Smooth muscle cell (in vitro differentiated cells): ENCODE results near the gene DAB2IP. TPM values are rescaled to one million over a fixed set of nuclear protein-coding genes. Genes with fewer than 3 reads are reported as not detected.
"Not testable (repeated sequence)": the region's sequence is repeated elsewhere in the genome, so short reads cannot be mapped to it uniquely, and the experiment has no call there.

Experiments
- DNase-seq: peaks from one replicate; lab custom pipeline; 2025; ENCODE audit not compliant: unreplicated experiment; lab: John Stamatoyannopoulos, UW
- H2AFZ ChIP-seq: fragments of 200-600 bp; sonication (generic); 2 replicates; pipeline ENCODE4 v1.6.0; 2016; ENCODE audit warnings: antibody characterized with exemption, low read depth, mild to moderate bottlenecking
- H3F3A ChIP-seq: fragments of 200-600 bp; sonication (generic); 2 replicates; pipeline ENCODE4 v1.6.0; 2017; ENCODE audit warnings: antibody characterized with exemption, low read depth
- H3K27ac ChIP-seq: fragments of 200-600 bp; sonication (generic); 2 replicates; pipeline ENCODE4 v1.5.1; 2016; ENCODE audit warnings: low read depth, mild to moderate bottlenecking
- H3K27me3 ChIP-seq: fragments of 200-600 bp; sonication (generic); 2 replicates; pipeline ENCODE4 v1.6.1; 2016; ENCODE audit warnings: low read depth, mild to moderate bottlenecking
- H3K36me3 ChIP-seq: fragments of 200-600 bp; sonication (generic); 2 replicates; pipeline ENCODE4 v1.5.1; 2016; ENCODE audit warnings: low read depth
- H3K4me1 ChIP-seq: fragments of 200-600 bp; sonication (generic); 2 replicates; pipeline ENCODE4 v1.5.1; 2016; ENCODE audit warnings: low read depth
- H3K4me2 ChIP-seq: fragments of 200-600 bp; sonication (generic); 2 replicates; pipeline ENCODE4 v1.6.0; 2016; ENCODE audit warnings: mild to moderate bottlenecking
- H3K4me3 ChIP-seq: fragments of 200-600 bp; sonication (generic); 2 replicates; pipeline ENCODE4 v1.5.1; 2016; ENCODE audit warnings: mild to moderate bottlenecking
- H3K79me2 ChIP-seq: fragments of 200-600 bp; sonication (generic); 2 replicates; pipeline ENCODE4 v1.6.0; 2016; ENCODE audit warnings: low read depth, mild to moderate bottlenecking
- H3K9ac ChIP-seq: fragments of 200-600 bp; sonication (generic); 2 replicates; pipeline ENCODE4 v1.6.0; 2016; ENCODE audit warnings: low read depth
- H3K9me3 ChIP-seq: fragments of 200-600 bp; sonication (generic); replicated peaks from 2 replicates; pipeline ENCODE4 v1.5.1; 2016; ENCODE audit warnings: low read depth
- H4K20me1 ChIP-seq: fragments of 200-600 bp; sonication (generic); 2 replicates; pipeline ENCODE4 v1.6.0; 2016; ENCODE audit warnings: low read depth
- WGBS: methylation state at CpG from one replicate; pipeline ENCODE4 v1.1.7; 2016; ENCODE audit warnings: low lambda C conversion rate; 5-methylcytosine and 5-hydroxymethylcytosine counted together
- polyA plus RNA-seq: library from polyadenylated mRNA; unstranded; fragments of >200 nt; fragmentation: Nextera tagmentation; extraction: Ambion mirVana; gene quantifications from 2 replicates; pipeline ENCODE4 v1.2.1, GENCODE V29; 2016
- total RNA-seq: library from RNA; depleted of rRNA; stranded (reverse); fragments of >200 nt; gene quantifications from 2 replicates; pipeline ENCODE4 v1.2.3, GENCODE V29; 2014
- TF ChIP-seq, protein P1 (sequence below): fragments of 200-600 bp; sonication (generic); IDR thresholded peaks from 2 replicates; pipeline ENCODE4 v1.5.1; 2017; ENCODE audit warnings: borderline replicate concordance, mild to moderate bottlenecking, antibody characterized with exemption; ENCODE audit not compliant: insufficient read depth, poor library complexity, severe bottlenecking

DAB2IP gene
- total and polyA plus RNA-seq, 2 experiments from 2014 or later: 10.4 to 15.5 TPM

DNA sequence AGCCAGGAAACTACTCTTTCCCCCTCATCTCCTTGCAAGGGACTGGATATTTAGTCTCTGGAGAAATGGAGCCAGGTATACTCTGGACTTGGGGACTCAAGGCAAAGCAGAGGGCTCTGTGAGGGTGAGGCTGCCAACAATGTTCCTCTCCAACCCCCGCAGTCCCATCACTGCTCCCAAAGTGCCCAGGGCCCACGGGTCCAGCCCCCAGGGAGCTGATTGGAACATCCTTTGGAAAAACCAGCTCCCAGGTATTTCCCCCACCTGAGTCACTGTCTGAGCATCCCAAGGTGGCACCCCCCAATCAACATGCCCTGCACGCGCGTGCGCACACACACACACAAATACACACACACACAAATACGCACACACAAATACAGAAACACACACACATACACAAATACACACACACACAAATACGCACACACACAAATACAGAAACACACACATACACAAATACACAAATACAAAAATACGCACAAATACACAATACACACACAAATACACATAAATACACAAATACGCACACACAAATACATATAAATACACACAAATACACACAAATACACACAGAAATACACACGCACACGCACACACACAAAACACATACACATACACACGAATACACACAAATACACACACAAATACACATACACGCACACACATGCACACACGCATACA, 137.4 kb downstream of the DAB2IP start:
- TF ChIP-seq, protein P1, sequence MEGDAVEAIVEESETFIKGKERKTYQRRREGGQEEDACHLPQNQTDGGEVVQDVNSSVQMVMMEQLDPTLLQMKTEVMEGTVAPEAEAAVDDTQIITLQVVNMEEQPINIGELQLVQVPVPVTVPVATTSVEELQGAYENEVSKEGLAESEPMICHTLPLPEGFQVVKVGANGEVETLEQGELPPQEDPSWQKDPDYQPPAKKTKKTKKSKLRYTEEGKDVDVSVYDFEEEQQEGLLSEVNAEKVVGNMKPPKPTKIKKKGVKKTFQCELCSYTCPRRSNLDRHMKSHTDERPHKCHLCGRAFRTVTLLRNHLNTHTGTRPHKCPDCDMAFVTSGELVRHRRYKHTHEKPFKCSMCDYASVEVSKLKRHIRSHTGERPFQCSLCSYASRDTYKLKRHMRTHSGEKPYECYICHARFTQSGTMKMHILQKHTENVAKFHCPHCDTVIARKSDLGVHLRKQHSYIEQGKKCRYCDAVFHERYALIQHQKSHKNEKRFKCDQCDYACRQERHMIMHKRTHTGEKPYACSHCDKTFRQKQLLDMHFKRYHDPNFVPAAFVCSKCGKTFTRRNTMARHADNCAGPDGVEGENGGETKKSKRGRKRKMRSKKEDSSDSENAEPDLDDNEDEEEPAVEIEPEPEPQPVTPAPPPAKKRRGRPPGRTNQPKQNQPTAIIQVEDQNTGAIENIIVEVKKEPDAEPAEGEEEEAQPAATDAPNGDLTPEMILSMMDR: no peak
- Histone ChIP-seq H3K36me3 (no peaks in the 10 kb centered on the region), H3K4me2 (no peak overlapping the region), H3K79me2 (no peaks in the 10 kb centered on the region), H3F3A (no peaks in the 10 kb centered on the region), H3K27me3 (no peaks in the 10 kb centered on the region), H3K27ac (no peak overlapping the region), H2AFZ (no peak overlapping the region), H4K20me1 (no peaks in the 10 kb centered on the region), H3K4me1 (peaks cover 6% of the 10 kb centered on the region), H3K4me3 (no peak overlapping the region), H3K9ac (no peak overlapping the region), H3K9me3 (no peaks in the 10 kb centered on the region)
- DNase-seq: no peak
- WGBS: 85% methylated on average over 15 of the region's 15 CpGs

DNA sequence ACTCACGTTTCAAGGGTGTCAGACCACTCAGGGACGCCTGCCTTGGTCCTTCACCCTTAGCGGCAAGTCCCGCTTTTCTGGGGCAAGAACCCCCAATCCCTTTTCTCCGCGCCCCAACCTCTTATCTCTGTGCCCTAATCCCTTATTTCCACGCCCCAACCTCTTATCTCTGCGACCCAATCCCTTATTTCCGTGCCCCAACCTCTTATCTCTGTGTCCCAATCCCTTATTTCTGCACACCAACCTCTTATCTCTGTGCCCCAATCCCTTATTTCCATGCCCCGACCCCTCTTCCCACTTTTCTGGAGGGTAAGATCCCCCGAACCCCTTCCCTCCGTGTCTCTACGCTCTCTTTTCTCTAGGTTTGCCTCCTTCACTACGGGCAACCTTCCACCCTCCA, 139.4 kb downstream of the DAB2IP start:
- DNase-seq: no peak
- no peak overlapping the region for H3K4me3 ChIP-seq
- no peaks in the 10 kb centered on the region for H3K4me1 ChIP-seq
- H3K36me3 ChIP-seq: no peaks in the 10 kb centered on the region
- 87% methylated on average over 14 of the region's 14 CpGs for WGBS
- no peaks in the 10 kb centered on the region for H3K27me3 ChIP-seq
- no peak overlapping the region for H3K4me2 ChIP-seq
- TF ChIP-seq, protein P1: no peak
- no peaks in the 10 kb centered on the region for H3K79me2 ChIP-seq
- no peak overlapping the region for H3K27ac ChIP-seq
- H3F3A ChIP-seq: no peaks in the 10 kb centered on the region
- H4K20me1 ChIP-seq: no peaks in the 10 kb centered on the region
- H3K9me3 ChIP-seq: no peaks in the 10 kb centered on the region
- no peak overlapping the region for H2AFZ ChIP-seq
- H3K9ac ChIP-seq: no peak overlapping the region

DNA sequence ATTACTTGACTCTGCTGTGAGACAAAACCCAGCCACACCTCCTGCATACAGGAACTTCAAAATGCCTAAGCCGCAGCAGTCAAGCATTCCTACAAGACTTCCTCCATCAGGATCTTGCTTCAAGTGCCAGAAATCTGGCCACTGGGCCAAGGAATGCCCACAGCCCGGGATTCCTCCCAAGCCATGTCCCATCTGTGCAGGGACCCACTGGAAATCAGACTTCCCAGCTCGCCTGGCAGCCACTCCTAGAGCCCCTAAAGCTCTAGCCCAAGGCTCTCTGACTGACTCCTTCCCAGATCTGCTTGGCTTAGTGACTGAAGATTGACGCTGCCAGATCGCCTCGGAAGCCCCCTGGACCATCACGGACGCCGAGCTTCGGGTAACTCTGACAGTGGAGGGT, 141.0 kb downstream of the DAB2IP start:
- H3K4me2 ChIP-seq, H3K27ac ChIP-seq, H3F3A ChIP-seq, H3K36me3 ChIP-seq, H2AFZ ChIP-seq, H3K79me2 ChIP-seq, DNase-seq, H3K4me1 ChIP-seq, H3K27me3 ChIP-seq, H3K4me3 ChIP-seq, H4K20me1 ChIP-seq, H3K9me3 ChIP-seq, H3K9ac ChIP-seq: not testable (repeated sequence)
- WGBS: 92% methylated on average over 10 of the region's 10 CpGs

DNA sequence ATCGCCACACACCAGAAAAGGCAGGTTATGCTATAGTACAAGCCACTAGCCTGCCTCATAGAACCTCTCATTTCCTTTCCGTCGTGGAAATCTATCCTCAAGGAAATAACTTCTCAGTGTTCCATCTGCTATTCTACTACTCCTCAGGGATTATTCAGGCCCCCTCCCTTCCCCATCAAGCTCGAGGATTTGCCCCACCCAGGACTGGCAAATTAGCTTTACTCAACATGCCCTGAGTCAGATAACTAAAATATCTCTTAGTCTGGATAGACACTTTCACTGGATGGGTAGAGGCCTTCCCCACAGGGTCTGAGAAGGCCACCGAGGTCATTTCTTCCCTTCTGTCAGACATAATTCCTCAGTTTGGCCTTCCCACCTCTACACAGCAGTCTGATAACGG, 142.9 kb downstream of the DAB2IP start:
- not testable (repeated sequence) for H3K27ac ChIP-seq, H2AFZ ChIP-seq, H3F3A ChIP-seq, H3K4me2 ChIP-seq, H3K36me3 ChIP-seq, H3K4me3 ChIP-seq, DNase-seq, H3K9ac ChIP-seq, H3K9me3 ChIP-seq, H3K27me3 ChIP-seq, H3K79me2 ChIP-seq, H4K20me1 ChIP-seq, H3K4me1 ChIP-seq
- WGBS: 80% methylated on average over 6 of the region's 6 CpGs

DNA sequence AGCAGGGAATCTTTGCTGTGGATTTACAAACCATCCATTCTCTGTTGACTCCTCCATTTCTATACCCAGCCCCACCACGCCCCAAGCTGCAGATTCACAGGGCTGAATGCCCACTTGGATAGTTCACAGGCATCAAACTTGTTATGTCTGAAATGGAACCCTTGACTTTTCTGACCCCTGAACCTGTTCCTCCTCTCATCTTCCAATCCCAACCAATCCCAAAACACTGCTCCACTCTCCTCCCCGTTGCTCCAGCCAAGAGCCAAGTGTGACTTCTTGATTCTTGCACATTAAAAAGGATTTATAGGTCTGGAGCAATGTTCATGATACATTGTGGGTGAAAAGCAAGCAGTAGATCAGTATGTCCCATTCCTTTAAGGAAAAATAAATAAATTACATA, 145.6 kb downstream of the DAB2IP start:
- Histone ChIP-seq H2AFZ (no peak overlapping the region), H3K4me2 (no peak overlapping the region)
- DNase-seq: no peak

More for the DNA sequence above, 145.6 kb downstream of the DAB2IP start:
- no peaks in the 10 kb centered on the region for H3K36me3 ChIP-seq
- H3K9me3 ChIP-seq: no peaks in the 10 kb centered on the region
- TF ChIP-seq, protein P1: no peak
- peaks cover 5% of the 10 kb centered on the region for H3K27me3 ChIP-seq
- H3K4me1 ChIP-seq: no peaks in the 10 kb centered on the region
- no peaks in the 10 kb centered on the region for H4K20me1 ChIP-seq
- H3F3A ChIP-seq: no peaks in the 10 kb centered on the region
- WGBS: 82% methylated on average over 2 of the region's 2 CpGs
- no peak overlapping the region for H3K4me3 ChIP-seq
- no peak overlapping the region for H3K9ac ChIP-seq
- H3K27ac ChIP-seq: no peak overlapping the region
- no peaks in the 10 kb centered on the region for H3K79me2 ChIP-seq
